Aorta (tissue), 5 donors: Measurements from ENCODE around the gene QRICH1. TPM values are rescaled to one million over a fixed set of nuclear protein-coding genes. Genes with fewer than 3 reads are reported as not detected.

Experiments used
- ATAC-seq: fragments of 200-7000 bp; cut with Tn5 transposase; one replicate; pipeline ENCODE4 v1.9.1; 2022; ENCODE audit warnings: moderate library complexity; ENCODE audit not compliant: low FRiP score
- DNase-seq, 2 donors: peaks; one replicate each; pipeline ENCODE4 v3.0.0-alpha.2; 2020
- H3K27ac ChIP-seq, 2 donors: one replicate each; pipeline ENCODE4 v1.5.1; 2013; ENCODE audit warnings: low read length in 2 of 2, mild to moderate bottlenecking in 2 of 2, moderate library complexity in 2 of 2, control low read depth in 1 of 2, inconsistent platforms in 1 of 2, low read depth in 1 of 2
- H3K27me3 ChIP-seq, 2 donors: one replicate each; pipeline ENCODE4 v1.6.1; 2013; ENCODE audit warnings: control low read depth in 1 of 2, low read length in 1 of 2, mild to moderate bottlenecking in 1 of 2, moderate library complexity in 1 of 2; ENCODE audit not compliant: insufficient read depth in 2 of 2, control insufficient read depth in 1 of 2
- H3K36me3 ChIP-seq, 2 donors: one replicate each; pipeline ENCODE4 v1.6.1; 2013; ENCODE audit warnings: control low read depth in 1 of 2, low read length in 1 of 2, mild to moderate bottlenecking in 1 of 2; ENCODE audit not compliant: insufficient read depth in 2 of 2, control insufficient read depth in 1 of 2
- H3K4me1 ChIP-seq, 2 donors: one replicate each; pipeline ENCODE4 v1.6.1; 2013; ENCODE audit warnings: low read length in 2 of 2, control low read depth in 1 of 2, mild to moderate bottlenecking in 1 of 2, moderate library complexity in 1 of 2; ENCODE audit not compliant: insufficient read depth in 2 of 2, control insufficient read depth in 1 of 2
- H3K4me3 ChIP-seq, 2 donors: one replicate each; pipeline ENCODE4 v1.5.1; 2013; ENCODE audit warnings: low read length in 2 of 2, control low read depth in 1 of 2, mild to moderate bottlenecking in 1 of 2
- H3K9me3 ChIP-seq: one replicate; pipeline ENCODE4 v1.6.1; 2013; ENCODE audit warnings: mild to moderate bottlenecking, low read length; ENCODE audit not compliant: control insufficient read depth
- WGBS, 2 donors: extraction: QIAGEN DNeasy Blood & Tissue Kit; methylation state at CpG; one replicate each; pipeline ENCODE4 v1.1.7; 2013; 5-methylcytosine and 5-hydroxymethylcytosine counted together
- intact Hi-C, 2 donors: fragments of 100-400 bp; cut with DNase I; formaldehyde crosslinking; loops; one replicate each; pipeline versions ENCODE4 v1.14.2 to v1.15.0; 2022
- microRNA-seq, 2 donors: library from miRNA; unstranded; fragments of <30 nt; microRNA quantifications; one replicate each; pipeline ENCODE4 v1.2.0, GENCODE V29; 2020
- polyA plus RNA-seq, 2 donors: library from polyadenylated mRNA; stranded (reverse); fragments of 200-250 nt; gene quantifications; one replicate each; pipeline ENCODE4 v1.2.3, GENCODE V29; 2013
- total RNA-seq, 2 donors: library from RNA; stranded (reverse); fragmentation: NEBNext Ultra II Directional; extraction: Animal tissue kit (Norgen Biotek cat#: 25700); gene quantifications; one replicate each; pipeline ENCODE4 v1.2.1, GENCODE V29; 2021
- donor health status: healthy with polysubstance abuse.
- donor health status: Bipolar disorder and iron deficiency.
- donor health status: DM: no; HTN: no; CAD: no.
- donor health status: DM: no; HTN: no; CAD: no.
- donor health status: DM: yes; HTN: yes; CAD: no.

The QRICH1 gene
- total and polyA plus RNA-seq, 4 donors, result 8.3 to 103 (median 72.1) TPM

DNA sequence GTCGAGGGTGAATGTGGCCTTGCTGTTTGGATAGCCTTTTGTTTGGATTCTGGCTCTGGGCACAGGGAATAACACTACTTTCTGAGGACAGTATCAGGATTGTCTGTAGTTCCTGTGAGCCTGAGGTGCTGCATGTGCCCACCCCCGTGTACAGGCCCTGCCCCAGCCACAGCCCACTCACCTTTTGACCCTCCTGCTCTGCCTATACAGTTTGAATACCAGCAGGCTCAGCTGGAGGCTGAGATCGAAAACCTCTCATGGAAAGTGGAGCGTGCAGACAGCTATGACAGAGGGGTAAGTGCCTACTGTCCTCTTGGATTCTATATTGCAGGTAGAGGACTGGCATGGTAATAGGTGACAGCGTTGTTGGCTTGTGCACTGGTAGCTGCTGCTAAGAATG lies 111.2 kb downstream of the QRICH1 start:
- ATAC-seq (no peak), DNase-seq (peak in 1 of 2 donors; percentile 21)
- no peak overlapping the region for H3K4me3 ChIP-seq
- no peaks in the 10 kb centered on the region for H3K27me3 ChIP-seq
- no peak overlapping the region for H3K27ac ChIP-seq
- intact Hi-C loops, result no loop called here
- H3K36me3 ChIP-seq, result peaks cover 6 to 15% of the 10 kb centered on the region in 2 donors
- H3K4me1 ChIP-seq, result no peaks in the 10 kb centered on the region
- H3K9me3 ChIP-seq, result no peaks in the 10 kb centered on the region
- 71 to 74% methylated on average over 5 of the region's 5 CpGs for WGBS, 2 donors

DNA sequence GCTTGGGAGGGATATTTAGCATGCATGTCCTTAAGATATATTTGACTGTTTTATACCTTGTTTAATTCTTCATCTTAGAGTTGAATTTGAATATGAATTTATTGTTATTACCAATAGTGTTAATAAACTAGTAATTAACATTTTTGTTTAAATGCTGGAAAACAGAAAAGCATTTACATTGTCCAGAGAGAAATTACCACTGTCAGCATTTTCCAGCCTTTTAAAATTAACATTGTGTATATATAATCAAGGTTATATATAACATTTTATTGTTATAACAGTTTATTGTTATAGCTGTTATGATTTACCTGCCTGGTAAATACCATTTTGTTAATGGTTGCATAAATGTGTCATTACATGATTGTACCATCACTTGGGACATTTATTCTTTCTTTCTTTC lies 111.9 kb downstream of the QRICH1 start:
- Histone ChIP-seq H3K9me3 (no peaks in the 10 kb centered on the region), H3K4me3 (no peak overlapping the region), H3K36me3 (peaks cover 6 to 15% of the 10 kb centered on the region in 2 donors), H3K27ac (no peak overlapping the region), H3K27me3 (no peaks in the 10 kb centered on the region), H3K4me1 (no peaks in the 10 kb centered on the region)
- intact Hi-C loops, result no loop called here
- ATAC-seq, result no peak
- DNase-seq, result no peak

DNA sequence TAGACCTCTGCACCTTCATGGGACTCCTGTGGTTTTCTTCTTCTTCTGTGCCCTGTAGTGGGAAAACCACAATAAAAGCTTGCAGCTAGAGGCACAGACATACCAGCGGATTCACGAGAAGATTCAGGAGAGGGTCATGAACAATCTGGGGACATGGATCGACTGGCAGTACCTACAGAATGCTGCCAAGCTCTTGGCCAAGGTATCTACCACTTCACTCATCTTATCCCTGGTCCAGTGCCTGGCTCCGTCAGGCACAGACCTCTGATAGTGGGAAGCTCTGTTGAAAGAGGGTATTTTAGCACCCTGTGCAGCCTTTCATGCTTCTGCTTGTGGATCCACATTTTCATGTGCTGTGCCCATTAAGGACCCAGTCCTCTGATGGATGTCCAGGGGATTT lies 113.6 kb downstream of the QRICH1 start:
- ATAC-seq, result no peak
- intact Hi-C loops, result no loop called here
- WGBS, 2 donors, result 93 to 95% methylated on average over 4 of the region's 4 CpGs
- H3K27me3 ChIP-seq, result no peaks in the 10 kb centered on the region
- peaks cover 3 to 16% of the 10 kb centered on the region in 2 donors for H3K36me3 ChIP-seq
- H3K4me3 ChIP-seq, result no peak overlapping the region
- no peaks in the 10 kb centered on the region for H3K4me1 ChIP-seq
- DNase-seq, result peak in 1 of 2 donors; percentile 34
- no peak overlapping the region for H3K27ac ChIP-seq
- H3K9me3 ChIP-seq, result no peaks in the 10 kb centered on the region

Small RNA genes within 50 kb of the gene (microRNA-seq; reads per million reads assigned to microRNA genes)
- gene MIR191, result 6,212 to 9,407 reads per million in 2 donors
- 869 to 1,135 reads per million in 2 donors for gene MIR425
- 0 to 0.60 reads per million in 2 donors for gene MIR6890

Other genes with a start within 250 kb of the QRICH1 start
- gene PRKAR2A, start 246.2 kb downstream of the QRICH1 start, total RNA-seq, result 10 to 100 TPM; 52.8 to 59.6 TPM
- gene PRKAR2A, start 246.2 kb downstream of the QRICH1 start, polyA plus RNA-seq, result 10 to 100 TPM in 1 of 2 donors, 1 to 10 TPM in 1; 9.1 to 10.7 TPM
- gene SLC25A20, start 195.2 kb downstream of the QRICH1 start, total RNA-seq, result 10 to 100 TPM; 11.8 to 12.4 TPM
- gene SLC25A20, start 195.2 kb downstream of the QRICH1 start, polyA plus RNA-seq, result 10 to 100 TPM; 16.9 to 33.9 TPM
- gene ARIH2, start 175.2 kb downstream of the QRICH1 start, total RNA-seq, result 10 to 100 TPM; 84.1 to 89.4 TPM
- 10 to 100 TPM; 50.0 to 51.7 TPM for gene ARIH2, start 175.2 kb downstream of the QRICH1 start, polyA plus RNA-seq
- 10 to 100 TPM; 22.0 to 36.6 TPM for gene P4HTM, start 103.8 kb downstream of the QRICH1 start, total RNA-seq
- gene P4HTM, start 103.8 kb downstream of the QRICH1 start, polyA plus RNA-seq, result 10 to 100 TPM; 11.1 to 59.5 TPM
- 100 to 1,000 TPM; 118 to 151 TPM for gene WDR6, start 86.7 kb downstream of the QRICH1 start, total RNA-seq
- gene WDR6, start 86.7 kb downstream of the QRICH1 start, polyA plus RNA-seq, result 100 to 1,000 TPM in 1 of 2 donors, 10 to 100 TPM in 1; 24.0 to 232 TPM
- 10 to 100 TPM in 1 of 2 donors, 1 to 10 TPM in 1; 8.8 to 20.6 TPM for gene DALRD3, start 75.5 kb downstream of the QRICH1 start, total RNA-seq
- gene DALRD3, start 75.5 kb downstream of the QRICH1 start, polyA plus RNA-seq, result 10 to 100 TPM; 10.1 to 42.4 TPM
- 10 to 100 TPM; 55.8 to 60.6 TPM for gene NDUFAF3, start 72.0 kb downstream of the QRICH1 start, total RNA-seq
- gene NDUFAF3, start 72.0 kb downstream of the QRICH1 start, polyA plus RNA-seq, result 10 to 100 TPM; 72.2 to 75.1 TPM
- gene IMPDH2, start 64.7 kb downstream of the QRICH1 start, total RNA-seq, result 100 to 1,000 TPM in 1 of 2 donors, 10 to 100 TPM in 1; 84.6 to 101 TPM
- gene IMPDH2, start 64.7 kb downstream of the QRICH1 start, polyA plus RNA-seq, result 100 to 1,000 TPM in 1 of 2 donors, 10 to 100 TPM in 1; 47.6 to 111 TPM
- gene QARS1, start 10.7 kb upstream of the QRICH1 start, total RNA-seq, result 100 to 1,000 TPM; 127 to 164 TPM
- gene QARS1, start 10.7 kb upstream of the QRICH1 start, polyA plus RNA-seq, result 100 to 1,000 TPM; 142 to 267 TPM
- gene USP19, start 26.8 kb upstream of the QRICH1 start, total RNA-seq, result 10 to 100 TPM; 40.3 to 54.8 TPM
- 10 to 100 TPM; 22.7 to 31.0 TPM for gene USP19, start 26.8 kb upstream of the QRICH1 start, polyA plus RNA-seq
- 100 to 1,000 TPM; 362 to 707 TPM for gene LAMB2, start 39.0 kb upstream of the QRICH1 start, total RNA-seq
- 1,000 to 10,000 TPM in 1 of 2 donors, 100 to 1,000 TPM in 1; 200 to 1,923 TPM for gene LAMB2, start 39.0 kb upstream of the QRICH1 start, polyA plus RNA-seq
- 10 to 100 TPM; 13.2 to 16.6 TPM for gene CCDC71, start 72.3 kb upstream of the QRICH1 start, total RNA-seq
- 10 to 100 TPM in 1 of 2 donors, 1 to 10 TPM in 1; 1.8 to 11.8 TPM for gene CCDC71, start 72.3 kb upstream of the QRICH1 start, polyA plus RNA-seq
- 10 to 100 TPM; 27.0 to 40.2 TPM for gene KLHDC8B, start 77.5 kb upstream of the QRICH1 start, total RNA-seq
- 10 to 100 TPM; 16.0 to 31.3 TPM for gene KLHDC8B, start 77.5 kb upstream of the QRICH1 start, polyA plus RNA-seq
- gene C3orf62, start 183.2 kb upstream of the QRICH1 start, total RNA-seq, result 1 to 10 TPM; 4.3 to 5.9 TPM
- gene C3orf62, start 183.2 kb upstream of the QRICH1 start, polyA plus RNA-seq, result 1 to 10 TPM; 3.8 to 8.0 TPM
- gene USP4, start 246.0 kb upstream of the QRICH1 start, total RNA-seq, result 10 to 100 TPM; 65.0 to 81.5 TPM
- gene USP4, start 246.0 kb upstream of the QRICH1 start, polyA plus RNA-seq, result 10 to 100 TPM; 18.3 to 60.5 TPM